ENCODE results near the gene NONO.

The NONO gene

GRCh38 chrX:71252221-71252620 is 31.2 kb upstream of the NONO start:
- TF ChIP-seq, protein P1, sequence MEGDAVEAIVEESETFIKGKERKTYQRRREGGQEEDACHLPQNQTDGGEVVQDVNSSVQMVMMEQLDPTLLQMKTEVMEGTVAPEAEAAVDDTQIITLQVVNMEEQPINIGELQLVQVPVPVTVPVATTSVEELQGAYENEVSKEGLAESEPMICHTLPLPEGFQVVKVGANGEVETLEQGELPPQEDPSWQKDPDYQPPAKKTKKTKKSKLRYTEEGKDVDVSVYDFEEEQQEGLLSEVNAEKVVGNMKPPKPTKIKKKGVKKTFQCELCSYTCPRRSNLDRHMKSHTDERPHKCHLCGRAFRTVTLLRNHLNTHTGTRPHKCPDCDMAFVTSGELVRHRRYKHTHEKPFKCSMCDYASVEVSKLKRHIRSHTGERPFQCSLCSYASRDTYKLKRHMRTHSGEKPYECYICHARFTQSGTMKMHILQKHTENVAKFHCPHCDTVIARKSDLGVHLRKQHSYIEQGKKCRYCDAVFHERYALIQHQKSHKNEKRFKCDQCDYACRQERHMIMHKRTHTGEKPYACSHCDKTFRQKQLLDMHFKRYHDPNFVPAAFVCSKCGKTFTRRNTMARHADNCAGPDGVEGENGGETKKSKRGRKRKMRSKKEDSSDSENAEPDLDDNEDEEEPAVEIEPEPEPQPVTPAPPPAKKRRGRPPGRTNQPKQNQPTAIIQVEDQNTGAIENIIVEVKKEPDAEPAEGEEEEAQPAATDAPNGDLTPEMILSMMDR (IDR thresholded peaks at IDR 0.05; ENCODE audit: insufficient read depth, low read length, poor library complexity, severe bottlenecking): no peak
- TF ChIP-seq EZH2phosphoT487 (conservative IDR thresholded peaks at IDR 0.05; ENCODE audit: low read length): no peak
- peak overlapping the region; percentile 67 for H3K4me2 ChIP-seq (ENCODE audit: low read depth, low read length, poor library complexity, severe bottlenecking)
- H3K36me3 ChIP-seq (ENCODE audit: low read length): no peaks in the 10 kb centered on the region
- no peaks in the 10 kb centered on the region for H3F3A ChIP-seq (ENCODE audit: insufficient read depth)
- H3K9me3 ChIP-seq (ENCODE audit: insufficient read depth, low read length): no peaks in the 10 kb centered on the region
- H3K9me2 ChIP-seq (replicated peaks; ENCODE audit: insufficient read depth, low read length): no peaks in the 10 kb centered on the region
- no peaks in the 10 kb centered on the region for H4K20me1 ChIP-seq (ENCODE audit: low read depth, low read length)
- H3K27me3 ChIP-seq (ENCODE audit: low read length): no peaks in the 10 kb centered on the region
- H3K4me3 ChIP-seq (ENCODE audit: insufficient read depth, low read length, poor library complexity, severe bottlenecking): no peak overlapping the region
- no peak overlapping the region for H3K27ac ChIP-seq (ENCODE audit: low read depth, low read length)
- peaks cover 23% of the 10 kb centered on the region for H3K79me2 ChIP-seq (ENCODE audit: insufficient read depth, low read length)
- peak overlapping the region; percentile 87 for H3K9ac ChIP-seq (ENCODE audit: low read length)
- no peak overlapping the region for H2AFZ ChIP-seq (ENCODE audit: low read depth, low read length, severe bottlenecking)

GRCh38 chrX:71253253-71254091 is 30.0 kb upstream of the NONO start:
- Histone ChIP-seq H4K20me1 (ENCODE audit: low read depth, low read length) (no peaks in the 10 kb centered on the region), H3K36me3 (ENCODE audit: low read length) (no peaks in the 10 kb centered on the region), H3K4me3 (ENCODE audit: insufficient read depth, low read length, poor library complexity, severe bottlenecking) (peak overlapping the region; percentile 90), H3K9me2 (replicated peaks; ENCODE audit: insufficient read depth, low read length) (no peaks in the 10 kb centered on the region), H3K79me2 (ENCODE audit: insufficient read depth, low read length) (peaks cover 23% of the 10 kb centered on the region), H3K27ac (ENCODE audit: low read depth, low read length) (peak overlapping the region; percentile 74), H2AFZ (ENCODE audit: low read depth, low read length, severe bottlenecking) (no peak overlapping the region), H3F3A (ENCODE audit: insufficient read depth) (no peaks in the 10 kb centered on the region), H3K27me3 (ENCODE audit: low read length) (no peaks in the 10 kb centered on the region), H3K9ac (ENCODE audit: low read length) (peak overlapping the region; percentile 87), H3K9me3 (ENCODE audit: insufficient read depth, low read length) (no peaks in the 10 kb centered on the region), H3K4me2 (ENCODE audit: low read depth, low read length, poor library complexity, severe bottlenecking) (peak overlapping the region; percentile 67)
- no peak for TF ChIP-seq EZH2phosphoT487 (conservative IDR thresholded peaks at IDR 0.05; ENCODE audit: low read length)
- TF ChIP-seq, protein P1 (IDR thresholded peaks at IDR 0.05; ENCODE audit: insufficient read depth, low read length, poor library complexity, severe bottlenecking): peak; percentile 15

DNA sequence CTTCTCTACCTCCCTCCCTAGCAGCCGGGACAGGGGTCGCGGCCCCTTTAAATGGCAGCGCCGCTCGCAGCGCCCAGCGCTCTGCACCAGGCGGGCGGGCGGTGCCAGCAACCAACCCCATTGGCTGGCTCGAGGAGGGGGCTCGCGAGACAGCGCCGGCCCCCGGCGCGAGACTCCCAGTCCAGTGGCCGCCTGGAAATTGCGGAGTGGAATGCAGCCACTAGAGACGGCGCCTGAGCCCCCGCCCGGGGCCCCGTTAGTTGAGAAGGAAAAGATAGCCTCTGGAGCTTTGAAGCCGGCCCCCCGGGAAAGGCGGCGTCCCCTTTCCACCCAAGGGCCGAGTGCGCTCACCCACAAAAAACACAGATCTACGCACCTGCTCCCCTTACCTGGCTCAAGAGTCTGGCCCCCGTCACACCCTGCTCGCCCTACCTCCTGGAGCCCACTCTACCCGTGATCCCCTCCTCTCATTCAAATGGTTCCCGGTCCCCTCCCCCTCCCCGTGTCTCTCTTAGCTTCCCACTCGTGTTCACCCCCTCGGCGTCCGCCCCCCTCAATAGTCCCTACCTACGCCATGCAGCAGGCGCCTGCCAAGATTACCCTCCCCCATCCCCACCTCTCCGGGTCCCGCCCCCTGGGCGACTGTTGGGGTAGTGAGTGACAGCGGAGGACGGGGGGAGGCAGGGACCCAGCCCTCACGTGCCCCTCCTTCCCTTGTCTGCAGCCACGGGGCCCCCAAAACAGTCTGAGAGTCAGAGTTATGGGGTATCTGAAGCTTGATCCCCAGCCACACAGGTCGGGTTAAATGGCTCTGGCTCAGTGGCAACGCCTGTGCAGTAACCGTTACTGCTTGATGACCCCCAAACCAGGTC is 29.1 kb upstream of the NONO start, which contains the start of gene ZMYM3:
ZMYM3 (minus strand) TSS at position 49 of the 872 bp plus-strand sequence. CDS start 885 bp downstream, outside the sequence.
- peak within 1 kb of the TSS; percentile 87 for H3K9ac ChIP-seq (ENCODE audit: low read length)
- TF ChIP-seq EZH2phosphoT487 (conservative IDR thresholded peaks at IDR 0.05; ENCODE audit: low read length): no peak
- TF ChIP-seq, protein P1 (IDR thresholded peaks at IDR 0.05; ENCODE audit: insufficient read depth, low read length, poor library complexity, severe bottlenecking): no peak
- no peaks in the 10 kb centered on the region for H4K20me1 ChIP-seq (ENCODE audit: low read depth, low read length)
- no peaks in the 10 kb centered on the region for H3K27me3 ChIP-seq (ENCODE audit: low read length)
- H3K4me3 ChIP-seq (ENCODE audit: insufficient read depth, low read length, poor library complexity, severe bottlenecking): peak within 1 kb of the TSS; percentile 90
- peak within 1 kb of the TSS; percentile 71 for H2AFZ ChIP-seq (ENCODE audit: low read depth, low read length, severe bottlenecking)
- H3K36me3 ChIP-seq (ENCODE audit: low read length): no peaks in the 10 kb centered on the region
- H3K9me2 ChIP-seq (replicated peaks; ENCODE audit: insufficient read depth, low read length): no peaks in the 10 kb centered on the region
- H3K4me2 ChIP-seq (ENCODE audit: low read depth, low read length, poor library complexity, severe bottlenecking): peak within 1 kb of the TSS; percentile 84
- no peaks in the 10 kb centered on the region for H3K9me3 ChIP-seq (ENCODE audit: insufficient read depth, low read length)
- peak within 1 kb of the TSS; percentile 80 for H3K27ac ChIP-seq (ENCODE audit: low read depth, low read length)
- peaks cover 23% of the 10 kb centered on the region for H3K79me2 ChIP-seq (ENCODE audit: insufficient read depth, low read length)
- H3F3A ChIP-seq (ENCODE audit: insufficient read depth): no peaks in the 10 kb centered on the region

All from SU-DHL-6 (cell line).